RWPE2 (cell line): ENCODE measurements around the gene ATR.

Experiments used
- ATAC-seq: fragments of 200-7000 bp; cut with Tn5 transposase; 3 replicates; pipeline ENCODE4 v1.9.1; 2021; ENCODE audit warnings: low read depth
- DNase-seq: peaks from one replicate; pipeline ENCODE4 v3.0.0-alpha.2; 2020; ENCODE audit warnings: low spot score
- H3K27ac ChIP-seq: fragments of 450-650 bp; 2 replicates; pipeline ENCODE4 v1.5.1; 2017; ENCODE audit warnings: mild to moderate bottlenecking; ENCODE audit not compliant: poor library complexity, severe bottlenecking
- H3K27me3 ChIP-seq: fragments of 250-450 bp; sonication (Bioruptor Pico); 2 replicates; pipeline ENCODE4 v1.5.1; 2021; ENCODE audit warnings: mild to moderate bottlenecking, moderate library complexity; ENCODE audit not compliant: insufficient read depth, poor library complexity, severe bottlenecking
- H3K36me3 ChIP-seq: fragments of 250-450 bp; sonication (Bioruptor Pico); 2 replicates; pipeline ENCODE4 v1.5.1; 2020; ENCODE audit warnings: low read depth, mild to moderate bottlenecking, moderate library complexity
- H3K4me1 ChIP-seq: fragments of 250-450 bp; sonication (Bioruptor Pico); 2 replicates; pipeline ENCODE4 v1.5.1; 2021; ENCODE audit warnings: mild to moderate bottlenecking, moderate library complexity; ENCODE audit not compliant: insufficient read depth, poor library complexity, severe bottlenecking
- H3K4me3 ChIP-seq: fragments of 250-450 bp; sonication (Bioruptor Pico); 2 replicates; pipeline ENCODE4 v1.5.1; 2021; ENCODE audit warnings: mild to moderate bottlenecking, moderate library complexity; ENCODE audit not compliant: severe bottlenecking
- H3K9me3 ChIP-seq: fragments of 250-450 bp; sonication (Bioruptor Pico); 2 replicates; pipeline ENCODE4 v1.5.1; 2021; ENCODE audit warnings: mild to moderate bottlenecking, moderate library complexity; ENCODE audit not compliant: severe bottlenecking
- CTCF ChIP-seq: fragments of 450-650 bp; IDR thresholded peaks from one replicate; pipeline ENCODE4 v1.5.1; 2017; ENCODE audit warnings: mild to moderate bottlenecking, moderate library complexity; ENCODE audit not compliant: poor library complexity, severe bottlenecking

The ATR gene

DNA sequence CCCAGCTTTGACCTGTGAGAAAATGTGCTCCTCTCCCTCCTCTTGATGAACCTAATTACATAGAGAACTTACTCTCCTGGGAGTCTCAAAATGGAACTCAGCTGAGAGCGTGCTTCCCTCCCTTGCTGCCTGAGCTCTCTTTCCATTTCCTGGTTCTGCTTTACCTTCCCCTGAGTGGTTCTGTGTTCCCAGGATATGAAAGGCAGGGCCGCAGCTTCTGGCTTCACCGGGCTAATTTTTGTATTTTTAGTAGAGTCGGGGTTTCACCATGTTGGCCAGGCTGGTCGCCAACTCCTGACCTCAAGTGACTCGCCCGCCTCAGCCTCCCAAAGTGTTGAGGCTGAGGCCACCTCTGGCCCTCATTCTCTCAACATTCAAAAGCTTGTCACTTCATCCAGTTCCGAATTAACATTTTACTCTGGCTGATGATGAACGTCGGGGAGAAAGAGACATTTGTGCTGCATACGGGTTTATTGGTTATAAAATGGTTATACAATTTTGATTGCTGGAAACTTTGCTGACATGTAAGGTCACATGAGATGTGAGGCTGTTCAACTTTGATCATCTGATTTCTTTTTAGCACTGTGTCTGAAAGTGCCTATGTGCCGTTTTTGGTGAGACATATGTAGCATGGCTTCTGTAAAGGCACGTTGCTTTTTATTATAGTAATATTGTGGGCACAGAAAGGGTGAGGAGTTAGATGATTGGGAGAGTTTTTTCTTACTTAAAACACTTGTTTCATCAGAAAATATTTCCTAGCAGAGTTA lies 24.3 kb upstream of the ATR start:
- no peak overlapping the region for H3K27ac ChIP-seq
- ATAC-seq, result no peak
- no peaks in the 10 kb centered on the region for H3K27me3 ChIP-seq

DNA sequence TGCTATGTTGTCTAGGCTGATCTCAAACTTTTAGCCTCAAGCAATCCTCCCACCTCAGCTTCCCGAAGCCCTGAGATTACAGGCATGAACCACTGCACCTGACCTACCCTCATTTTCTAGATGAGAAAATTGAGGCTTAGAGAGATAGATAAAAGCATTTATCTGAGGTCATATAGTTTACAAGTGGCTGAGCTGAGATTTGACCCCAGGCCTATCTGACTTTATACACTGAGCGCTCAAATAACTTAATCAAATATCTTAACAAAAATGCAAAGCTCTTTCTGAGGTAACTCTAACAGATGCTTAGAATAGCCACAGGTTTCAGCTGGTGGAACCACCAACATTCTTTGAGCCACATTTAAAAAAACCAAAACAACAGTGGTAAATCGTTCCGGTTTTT lies 23.2 kb upstream of the ATR start:
- H3K27me3 ChIP-seq, result no peaks in the 10 kb centered on the region
- no peak for TF ChIP-seq CTCF
- peaks cover 6% of the 10 kb centered on the region for H3K4me1 ChIP-seq
- H3K4me3 ChIP-seq, result no peak overlapping the region
- H3K36me3 ChIP-seq, result no peaks in the 10 kb centered on the region
- H3K9me3 ChIP-seq, result no peaks in the 10 kb centered on the region
- ATAC-seq, result no peak
- H3K27ac ChIP-seq, result no peak overlapping the region
- no peak for DNase-seq

More for the DNA sequence above, 24.3 kb upstream of the ATR start:
- TF ChIP-seq CTCF, result no peak
- DNase-seq, result no peak
- Histone ChIP-seq H3K4me3 (no peak overlapping the region), H3K4me1 (no peaks in the 10 kb centered on the region), H3K9me3 (no peaks in the 10 kb centered on the region), H3K36me3 (no peaks in the 10 kb centered on the region)

GRCh38 chr3:142597906-142598305 lies 19.4 kb upstream of the ATR start:
- Histone ChIP-seq H3K4me3 (no peak overlapping the region), H3K27ac (no peak overlapping the region), H3K27me3 (no peaks in the 10 kb centered on the region), H3K36me3 (no peaks in the 10 kb centered on the region), H3K9me3 (no peaks in the 10 kb centered on the region), H3K4me1 (peaks cover 13% of the 10 kb centered on the region)
- ATAC-seq, result no peak
- DNase-seq, result no peak
- no peak for TF ChIP-seq CTCF

GRCh38 chr3:142596726-142597088 lies 18.2 kb upstream of the ATR start:
- no peaks in the 10 kb centered on the region for H3K9me3 ChIP-seq
- H3K4me1 ChIP-seq, result peaks cover 13% of the 10 kb centered on the region
- DNase-seq (no peak), ATAC-seq (no peak; the same call in 2 of the 3 replicates)
- H3K36me3 ChIP-seq, result no peaks in the 10 kb centered on the region
- peak overlapping the region; percentile 47 for H3K4me3 ChIP-seq
- H3K27me3 ChIP-seq, result no peaks in the 10 kb centered on the region
- no peak for TF ChIP-seq CTCF
- peak overlapping the region; percentile 61 for H3K27ac ChIP-seq
